ENCODE data around the gene IL1R2.

Gene IL1R2

GRCh38 chr2:101991721-101992145 lies at the start of gene IL1R2:
Gene IL1R2 (plus strand): TSS chr2:101991960. CDS start chr2:102008576, 16,616 bp downstream.
- TF ChIP-seq CTCF (IDR thresholded peaks at IDR 0.05; ENCODE audit: borderline replicate concordance, insufficient read depth, low read depth, low read length), result no peak
- H3K4me3 ChIP-seq (ENCODE audit: low read depth, low read length), result no peak within 1 kb of the TSS

- no peak overlapping the region for H3K4me3 ChIP-seq (ENCODE audit: low read depth, low read length)
- no peak for TF ChIP-seq CTCF (IDR thresholded peaks at IDR 0.05; ENCODE audit: borderline replicate concordance, insufficient read depth, low read depth, low read length)
Observed at GRCh38 chr2:101942851-101943250, 48.9 kb upstream of the IL1R2 start.

- no peak overlapping the region for H3K4me3 ChIP-seq (ENCODE audit: low read depth, low read length)
- TF ChIP-seq CTCF (IDR thresholded peaks at IDR 0.05; ENCODE audit: borderline replicate concordance, insufficient read depth, low read depth, low read length), result no peak
Observed at GRCh38 chr2:101946372-101947039, 45.3 kb upstream of the IL1R2 start.

GRCh38 chr2:101947374-101947773 lies 44.4 kb upstream of the IL1R2 start:
- TF ChIP-seq CTCF (IDR thresholded peaks at IDR 0.05; ENCODE audit: borderline replicate concordance, insufficient read depth, low read depth, low read length), result no peak
- H3K4me3 ChIP-seq (ENCODE audit: low read depth, low read length), result no peak overlapping the region

- no peak for TF ChIP-seq CTCF (IDR thresholded peaks at IDR 0.05; ENCODE audit: borderline replicate concordance, insufficient read depth, low read depth, low read length)
- H3K4me3 ChIP-seq (ENCODE audit: low read depth, low read length), result no peak overlapping the region
Observed at GRCh38 chr2:101948625-101949155, 43.1 kb upstream of the IL1R2 start.

- H3K4me3 ChIP-seq (ENCODE audit: low read depth, low read length), result no peak overlapping the region
- no peak for TF ChIP-seq CTCF (IDR thresholded peaks at IDR 0.05; ENCODE audit: borderline replicate concordance, insufficient read depth, low read depth, low read length)
Observed at GRCh38 chr2:101949304-101949703, 42.5 kb upstream of the IL1R2 start.

- no peak overlapping the region for H3K4me3 ChIP-seq (ENCODE audit: low read depth, low read length)
- no peak for TF ChIP-seq CTCF (IDR thresholded peaks at IDR 0.05; ENCODE audit: borderline replicate concordance, insufficient read depth, low read depth, low read length)
Observed at GRCh38 chr2:101951296-101951695, 40.5 kb upstream of the IL1R2 start.
